ENCODE measurements around the gene MFSD6L. TPM values are rescaled to one million over a fixed set of nuclear protein-coding genes. Genes with fewer than 3 reads are reported as not detected.

The MFSD6L gene
- total RNA-seq, 1 experiment from 2014 or later: 4.0 TPM

- ChIA-PET POLR2A (no interaction called here), CTCF (interaction anchor here (0.9 to 2.0 kb wide), 2 partner anchors 9 to 66 kb away, joined by 3 to 14 read pairs; no protein-coding TSS in a partner anchor)
- Mint-ChIP-seq H3K36me3 (no peaks in the 10 kb centered on the region), H3K27me3 (ENCODE audit: low read depth) (no peaks in the 10 kb centered on the region; the same call in 1 of the 2 replicates), H3K9me3 (no peaks in the 10 kb centered on the region), H3K4me1 (peaks cover 10% of the 10 kb centered on the region), H3K4me3 (no peak overlapping the region), H3K27ac (no peak overlapping the region)
- DNase-seq (ENCODE audit: low spot score): no peak
- ATAC-seq: no peak
- no peak for TF ChIP-seq ZNF263 (CRISPR knock-in tag; IDR thresholded peaks at IDR 0.05; ENCODE audit: low read depth)
- TF ChIP-seq ARID4B (CRISPR knock-in tag; IDR thresholded peaks at IDR 0.05; ENCODE audit: borderline replicate concordance): no peak
- TF ChIP-seq IRF2 (CRISPR knock-in tag; IDR thresholded peaks at IDR 0.05; ENCODE audit: borderline replicate concordance, low read depth): no peak
- TF ChIP-seq AR (CRISPR knock-in tag; IDR thresholded peaks at IDR 0.05): no peak
- no peak for TF ChIP-seq SMAD4 (CRISPR knock-in tag; IDR thresholded peaks at IDR 0.05)
- TF ChIP-seq MXD4 (CRISPR knock-in tag; IDR thresholded peaks at IDR 0.05; ENCODE audit: borderline replicate concordance): no peak
- TF ChIP-seq ZNF532 (CRISPR knock-in tag; IDR thresholded peaks at IDR 0.05; ENCODE audit: borderline replicate concordance): no peak
- TF ChIP-seq AFF4 (CRISPR knock-in tag; IDR thresholded peaks at IDR 0.05; ENCODE audit: borderline replicate concordance): no peak
- TF ChIP-seq HMGA2 (CRISPR knock-in tag; IDR thresholded peaks at IDR 0.05): no peak
- no peak for TF ChIP-seq E2F5 (CRISPR knock-in tag; IDR thresholded peaks at IDR 0.05)
- TF ChIP-seq TEAD1 (CRISPR knock-in tag; IDR thresholded peaks at IDR 0.05): no peak
- TF ChIP-seq NR1H2 (CRISPR knock-in tag; IDR thresholded peaks at IDR 0.05): no peak
- TF ChIP-seq ZNF425 (CRISPR knock-in tag; conservative IDR thresholded peaks at IDR 0.05): no peak
- TF ChIP-seq NR2C2 (CRISPR knock-in tag; IDR thresholded peaks at IDR 0.05): no peak
- TF ChIP-seq FOXJ3 (CRISPR knock-in tag; IDR thresholded peaks at IDR 0.05; ENCODE audit: borderline replicate concordance): no peak
- no peak for TF ChIP-seq GRHL2 (CRISPR knock-in tag; IDR thresholded peaks at IDR 0.05; ENCODE audit: insufficient replicate concordance, severe bottlenecking)
Observed at GRCh38 chr17:8776881-8777280, 22.3 kb downstream of the MFSD6L start.

Measured in WTC11 (cell line).